Neural progenitor cell (in vitro differentiated cells): ENCODE data around the gene SYT15.
"Not testable (repeated sequence)": the region's sequence is repeated elsewhere in the genome, so short reads cannot be mapped to it uniquely, and the experiment has no call there.

ENCODE experiments used
- EZH2 ChIP-seq: fragments of 200-600 bp; sonication (generic); IDR thresholded peaks from 2 replicates; pipeline ENCODE4 v1.6.1; 2017; ENCODE audit warnings: antibody characterized with exemption, mild to moderate bottlenecking, moderate library complexity
- EZH2phosphoT487 ChIP-seq: fragments of 200-600 bp; sonication (generic); IDR thresholded peaks from 2 replicates; pipeline ENCODE4 v1.6.1; 2017; ENCODE audit warnings: antibody characterized with exemption
- TF ChIP-seq, protein P1 (sequence below): fragments of 200-600 bp; sonication (generic); IDR thresholded peaks from 2 replicates; pipeline ENCODE4 v1.5.1; 2017; ENCODE audit warnings: antibody characterized with exemption, mild to moderate bottlenecking

DNA sequence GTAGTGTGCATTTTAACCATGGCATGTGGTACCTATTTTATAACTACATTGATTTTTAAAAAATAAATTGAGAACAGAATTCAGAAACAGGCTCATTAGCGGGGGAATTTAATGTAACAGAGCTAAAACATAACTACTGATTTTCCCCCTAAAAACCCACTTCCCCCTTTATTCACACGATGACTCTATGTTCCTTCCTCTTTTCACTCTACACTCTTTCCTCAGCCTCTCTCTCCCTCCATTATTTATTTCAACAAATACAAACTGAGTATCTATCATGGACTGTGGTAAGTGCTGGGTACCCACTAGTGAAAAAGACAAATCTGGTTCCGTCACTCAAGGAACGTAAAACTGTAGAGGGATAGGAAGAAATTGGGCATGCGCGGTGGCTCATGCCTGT is 36.6 kb downstream of the SYT15 start:
- TF ChIP-seq, protein P1, sequence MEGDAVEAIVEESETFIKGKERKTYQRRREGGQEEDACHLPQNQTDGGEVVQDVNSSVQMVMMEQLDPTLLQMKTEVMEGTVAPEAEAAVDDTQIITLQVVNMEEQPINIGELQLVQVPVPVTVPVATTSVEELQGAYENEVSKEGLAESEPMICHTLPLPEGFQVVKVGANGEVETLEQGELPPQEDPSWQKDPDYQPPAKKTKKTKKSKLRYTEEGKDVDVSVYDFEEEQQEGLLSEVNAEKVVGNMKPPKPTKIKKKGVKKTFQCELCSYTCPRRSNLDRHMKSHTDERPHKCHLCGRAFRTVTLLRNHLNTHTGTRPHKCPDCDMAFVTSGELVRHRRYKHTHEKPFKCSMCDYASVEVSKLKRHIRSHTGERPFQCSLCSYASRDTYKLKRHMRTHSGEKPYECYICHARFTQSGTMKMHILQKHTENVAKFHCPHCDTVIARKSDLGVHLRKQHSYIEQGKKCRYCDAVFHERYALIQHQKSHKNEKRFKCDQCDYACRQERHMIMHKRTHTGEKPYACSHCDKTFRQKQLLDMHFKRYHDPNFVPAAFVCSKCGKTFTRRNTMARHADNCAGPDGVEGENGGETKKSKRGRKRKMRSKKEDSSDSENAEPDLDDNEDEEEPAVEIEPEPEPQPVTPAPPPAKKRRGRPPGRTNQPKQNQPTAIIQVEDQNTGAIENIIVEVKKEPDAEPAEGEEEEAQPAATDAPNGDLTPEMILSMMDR, result not testable (repeated sequence)
- TF ChIP-seq EZH2, EZH2phosphoT487: not testable (repeated sequence)
